Kidney (tissue), 14 donors: ENCODE data around the gene ZNF564. TPM values are rescaled to one million over a fixed set of nuclear protein-coding genes. Genes with fewer than 3 reads are reported as not detected.

Experiments
- DNase-seq, 5 donors: peaks; one replicate each; pipeline ENCODE4 v3.0.0-alpha.2; 2013 to 2020
- FAIRE-seq: peaks from 2 replicates; lab custom pipeline; 2012; peaks lifted over from hg19 to GRCh38; lab: Jason Lieb, UNC
- H3K27ac ChIP-seq, 2 donors: one replicate each; pipeline ENCODE4 v1.7.0; 2013; ENCODE audit warnings: low read depth in 2 of 2, low read length in 2 of 2, inconsistent platforms in 1 of 2
- H3K27me3 ChIP-seq: one replicate; pipeline ENCODE4 v1.7.1; 2013; ENCODE audit warnings: low read length, inconsistent platforms; ENCODE audit not compliant: control insufficient read depth, insufficient read depth
- H3K36me3 ChIP-seq, 3 donors: one replicate each; pipeline versions ENCODE4 v1.7.0 to v1.7.1; 2013; ENCODE audit warnings: low read length in 3 of 3, control low read depth in 1 of 3, inconsistent platforms in 1 of 3; ENCODE audit not compliant: insufficient read depth in 3 of 3, control insufficient read depth in 2 of 3
- H3K4me1 ChIP-seq, 3 donors: one replicate each; pipeline versions ENCODE4 v1.7.0 to v1.7.1; 2013; ENCODE audit warnings: low read length in 3 of 3, inconsistent platforms in 1 of 3, low read depth in 1 of 3; ENCODE audit not compliant: control insufficient read depth in 2 of 3, insufficient read depth in 2 of 3
- H3K4me3 ChIP-seq, 3 donors: one replicate each; pipeline versions ENCODE4 v1.7.0 to v1.8.1; 2013; ENCODE audit warnings: low read length in 3 of 3, control low read depth in 1 of 3, inconsistent platforms in 1 of 3
- H3K9ac ChIP-seq, 3 donors: one replicate each; pipeline versions ENCODE4 v1.7.0 to v1.7.1; 2013; ENCODE audit warnings: low read length in 3 of 3, control low read depth in 1 of 3, inconsistent platforms in 1 of 3
- H3K9me3 ChIP-seq, 3 donors: one replicate each; pipeline versions ENCODE4 v1.7.0 to v1.7.1; 2013; ENCODE audit warnings: low read length in 3 of 3, control low read depth in 1 of 3, inconsistent platforms in 1 of 3; ENCODE audit not compliant: control insufficient read depth in 2 of 3, insufficient read depth in 1 of 3
- intact Hi-C: fragments of 100-400 bp; cut with DNase I; formaldehyde crosslinking; loops from one replicate; pipeline ENCODE4 v1.11.1; 2022
- polyA plus RNA-seq: library from polyadenylated mRNA; stranded (reverse); fragments of 350-450 nt; fragmentation: Illumina TruSeq; extraction: RNeasy Lipid Tissue Mini Kit (QIAGEN cat#74804); gene quantifications from one replicate; pipeline ENCODE4 v1.2.3, GENCODE V29; 2014; ENCODE audit warnings: low read depth, low replicate concordance; ENCODE audit not compliant: insufficient read depth
- total RNA-seq: library from RNA; stranded (reverse); fragmentation: NEBNext Ultra II Directional; extraction: Animal tissue kit (Norgen Biotek cat#: 25700); gene quantifications from one replicate; pipeline ENCODE4 v1.2.1, GENCODE V29; 2021
- TF ChIP-seq, protein P1 (sequence below): IDR thresholded peaks from 3 replicates; pipeline ENCODE4 v1.5.1; 2012; ENCODE audit warnings: mild to moderate bottlenecking, moderate library complexity, borderline replicate concordance; ENCODE audit not compliant: insufficient read depth; ENCODE audit errors: extremely low read depth
- donor health status: control.
- donor health status: control.
- donor health status: control.
- donor health status: control.
- donor health status: control.
- donor health status: DM: yes; HTN: yes; CAD: no.
- donor health status: Normal renal cell carcinoma (clear cell type).

ZNF564 gene
- total and polyA plus RNA-seq, 2 donors from 2014 or later, result 10.2 to 22.6 TPM

DNA sequence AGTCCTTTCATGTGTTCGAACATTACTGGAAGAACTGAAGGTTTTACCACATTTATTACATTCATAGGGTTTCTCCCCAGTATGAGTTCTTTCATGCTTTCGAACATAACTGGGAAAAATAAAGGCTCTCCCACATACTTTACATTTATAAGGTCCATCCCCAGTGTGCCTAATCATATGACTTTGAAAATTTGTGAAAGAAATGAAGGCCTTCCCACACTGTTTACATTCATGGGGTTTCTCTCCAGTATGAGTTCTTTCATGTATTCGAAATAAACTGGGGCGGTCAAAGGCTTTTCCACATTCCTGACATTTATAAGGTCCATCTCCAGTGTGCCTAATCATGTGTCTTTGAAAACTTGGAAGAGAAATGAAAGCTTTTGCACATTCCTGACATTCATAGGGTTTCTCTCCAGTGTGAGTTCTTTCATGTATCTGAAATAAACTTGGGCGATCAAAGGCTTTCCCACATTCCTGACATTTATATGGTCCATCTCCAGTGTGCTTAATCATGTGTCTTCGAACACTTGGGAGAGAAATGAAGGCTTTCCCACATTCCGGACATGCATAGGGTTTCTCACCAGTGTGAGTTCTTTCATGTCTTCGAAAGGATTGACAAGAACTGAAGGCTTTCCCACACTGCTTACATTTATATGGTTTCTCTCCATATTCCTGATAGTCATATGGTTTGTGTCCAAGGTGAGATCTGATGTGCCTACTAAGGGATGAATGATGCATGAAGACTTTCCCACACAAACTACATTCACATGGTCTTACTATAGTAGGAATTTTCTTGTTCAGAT, 24.0 kb downstream of the ZNF564 start:
- Histone ChIP-seq H3K36me3 (peaks cover 30 to 47% (median 36%) of the 10 kb centered on the region in 3 donors), H3K27me3 (no peaks in the 10 kb centered on the region), H3K9ac (no peak overlapping the region), H3K4me3 (peak overlapping the region; percentile 18 to 39 (median 35)), H3K9me3 (peaks cover 31 to 81% (median 38%) of the 10 kb centered on the region in 3 donors), H3K27ac (no peak overlapping the region), H3K4me1 (no peaks in the 10 kb centered on the region)
- TF ChIP-seq, protein P1, sequence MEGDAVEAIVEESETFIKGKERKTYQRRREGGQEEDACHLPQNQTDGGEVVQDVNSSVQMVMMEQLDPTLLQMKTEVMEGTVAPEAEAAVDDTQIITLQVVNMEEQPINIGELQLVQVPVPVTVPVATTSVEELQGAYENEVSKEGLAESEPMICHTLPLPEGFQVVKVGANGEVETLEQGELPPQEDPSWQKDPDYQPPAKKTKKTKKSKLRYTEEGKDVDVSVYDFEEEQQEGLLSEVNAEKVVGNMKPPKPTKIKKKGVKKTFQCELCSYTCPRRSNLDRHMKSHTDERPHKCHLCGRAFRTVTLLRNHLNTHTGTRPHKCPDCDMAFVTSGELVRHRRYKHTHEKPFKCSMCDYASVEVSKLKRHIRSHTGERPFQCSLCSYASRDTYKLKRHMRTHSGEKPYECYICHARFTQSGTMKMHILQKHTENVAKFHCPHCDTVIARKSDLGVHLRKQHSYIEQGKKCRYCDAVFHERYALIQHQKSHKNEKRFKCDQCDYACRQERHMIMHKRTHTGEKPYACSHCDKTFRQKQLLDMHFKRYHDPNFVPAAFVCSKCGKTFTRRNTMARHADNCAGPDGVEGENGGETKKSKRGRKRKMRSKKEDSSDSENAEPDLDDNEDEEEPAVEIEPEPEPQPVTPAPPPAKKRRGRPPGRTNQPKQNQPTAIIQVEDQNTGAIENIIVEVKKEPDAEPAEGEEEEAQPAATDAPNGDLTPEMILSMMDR, result no peak
- DNase-seq (peak in 2 of 5 donors; percentile 23 to 29), FAIRE-seq (no peak)
- intact Hi-C loops, result no loop called here

DNA sequence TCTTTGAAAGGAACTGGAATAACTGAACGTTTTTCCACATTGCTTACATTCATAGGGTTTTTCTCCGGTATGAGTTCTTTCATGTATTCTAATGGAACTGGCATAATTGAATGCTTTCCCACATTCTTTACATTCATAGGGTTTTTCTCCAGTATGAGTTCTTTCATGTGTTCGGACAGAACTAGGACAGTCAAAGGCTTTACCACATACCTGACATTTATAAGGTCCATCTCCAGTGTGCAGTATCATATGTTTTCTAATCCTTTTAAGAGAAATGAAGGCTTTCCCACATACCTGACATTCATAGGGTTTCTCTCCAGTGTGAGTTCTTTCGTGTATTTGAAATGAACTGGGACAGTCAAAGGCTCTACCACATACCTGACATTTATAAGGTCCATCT, 24.7 kb downstream of the ZNF564 start:
- no peak overlapping the region for H3K9ac ChIP-seq
- TF ChIP-seq, protein P1, result no peak
- H3K4me1 ChIP-seq, result no peaks in the 10 kb centered on the region
- no peaks in the 10 kb centered on the region for H3K27me3 ChIP-seq
- peak overlapping the region in 2 of 3 donors; percentile 35 to 43 for H3K4me3 ChIP-seq
- H3K27ac ChIP-seq, result no peak overlapping the region
- no peak for FAIRE-seq
- no peak for DNase-seq
- peaks cover 31 to 85% (median 41%) of the 10 kb centered on the region in 3 donors for H3K9me3 ChIP-seq
- peaks cover 30 to 47% (median 36%) of the 10 kb centered on the region in 3 donors for H3K36me3 ChIP-seq
- intact Hi-C loops, result no loop called here

DNA sequence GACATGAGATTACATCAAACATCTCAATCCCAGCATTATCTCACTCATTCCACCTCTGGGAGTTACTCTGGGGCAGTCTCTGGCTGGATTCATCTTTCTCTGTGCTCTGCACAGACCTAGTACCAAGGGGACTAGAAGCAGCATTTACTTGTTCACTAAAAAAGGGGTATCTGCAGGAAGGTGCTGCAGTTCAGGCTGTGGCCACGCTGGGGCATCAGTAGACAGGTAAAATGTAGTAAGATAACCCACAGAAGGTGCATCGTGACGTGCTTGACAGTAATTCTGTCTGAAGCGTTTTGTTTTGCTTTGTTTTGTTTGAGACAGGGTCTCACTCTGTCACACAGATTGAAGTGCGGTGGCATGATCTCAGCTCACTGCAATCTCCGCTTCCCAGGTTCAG, 29.3 kb downstream of the ZNF564 start:
- DNase-seq, result no peak
- Histone ChIP-seq H3K36me3 (peaks cover 14 to 20% (median 18%) of the 10 kb centered on the region in 3 donors), H3K27ac (no peak overlapping the region), H3K9ac (no peak overlapping the region), H3K4me1 (no peaks in the 10 kb centered on the region), H3K4me3 (no peak overlapping the region), H3K27me3 (no peaks in the 10 kb centered on the region), H3K9me3 (peaks cover 20 to 68% (median 23%) of the 10 kb centered on the region in 3 donors)
- no peak for FAIRE-seq
- intact Hi-C loops, result no loop called here
- TF ChIP-seq, protein P1, result no peak
